BJ (cell line): ENCODE data around the gene KRTAP15-1. TPM values are rescaled to one million over a fixed set of nuclear protein-coding genes. Genes with fewer than 3 reads are reported as not detected.

Experiments used
- CTCF ChIA-PET: fragments of 350-600 bp; formaldehyde crosslinking; extraction: SDS; loops from one replicate; lab custom pipeline; 2021; ENCODE audit warnings: antibody characterized with exemption, inconsistent platforms; lab: Yijun Ruan, JAX
- POLR2A ChIA-PET: fragments of 300-600 bp; sonication (Branson Sonifier 250); formaldehyde crosslinking; extraction: SDS; loops from one replicate; lab custom pipeline; 2021; ENCODE audit warnings: antibody characterized with exemption; lab: Charles Lee
- DNase-seq: peaks from one replicate; pipeline ENCODE4 v3.0.0-alpha.2; 2011; ENCODE audit warnings: low read depth
- H3K27me3 ChIP-seq: 2 replicates; pipeline ENCODE4 v1.6.0; 2011; ENCODE audit warnings: low read length; ENCODE audit not compliant: control insufficient read depth, insufficient read depth
- H3K36me3 ChIP-seq: 2 replicates; pipeline ENCODE4 v1.5.1; 2011; ENCODE audit warnings: low read length; ENCODE audit not compliant: control insufficient read depth, insufficient read depth
- H3K4me3 ChIP-seq: 2 replicates; pipeline ENCODE4 v1.5.1; 2011; ENCODE audit warnings: low read depth, mild to moderate bottlenecking, control low read depth, low read length
- polyA plus RNA-seq: library from polyadenylated mRNA; depleted of rRNA; stranded (reverse); fragments of >200 nt; gene quantifications from 2 replicates; pipeline ENCODE4 v1.2.3, GENCODE V29; 2011
- TF ChIP-seq, protein P1 (sequence below): IDR thresholded peaks from 2 replicates; pipeline ENCODE4 v1.5.1; 2011; ENCODE audit warnings: low read depth, mild to moderate bottlenecking, control low read depth, inconsistent platforms, low read length, moderate library complexity; ENCODE audit not compliant: insufficient read depth

KRTAP15-1 gene
- polyA plus RNA-seq, 1 experiment: not detected

DNA sequence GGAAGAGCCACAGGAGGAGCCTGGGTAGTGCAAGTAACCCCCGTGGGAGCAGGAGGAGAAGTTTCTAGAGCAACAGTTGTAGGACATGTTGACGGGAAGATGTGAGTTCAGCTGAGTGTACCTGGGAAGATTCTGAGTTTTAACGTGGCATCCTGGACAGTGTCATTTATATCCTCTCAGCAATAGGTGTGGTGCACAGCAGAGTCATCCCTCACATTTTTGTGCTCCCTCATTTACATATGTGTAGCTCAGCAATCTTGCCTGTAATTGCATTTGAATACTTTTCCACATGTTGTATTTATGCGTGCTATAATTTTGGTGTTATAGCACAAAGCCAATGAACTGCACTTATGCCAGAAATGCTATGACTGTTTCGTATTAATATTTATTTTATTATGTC is 14.2 kb upstream of the KRTAP15-1 start, which contains the start of gene KRTAP13-3:
TSS of gene KRTAP13-3 (minus strand) at position 101 of the 400 bp plus-strand sequence. CDS start at position 87, 14 bp downstream.
- POLR2A ChIA-PET: no interaction called here
- TF ChIP-seq, protein P1, sequence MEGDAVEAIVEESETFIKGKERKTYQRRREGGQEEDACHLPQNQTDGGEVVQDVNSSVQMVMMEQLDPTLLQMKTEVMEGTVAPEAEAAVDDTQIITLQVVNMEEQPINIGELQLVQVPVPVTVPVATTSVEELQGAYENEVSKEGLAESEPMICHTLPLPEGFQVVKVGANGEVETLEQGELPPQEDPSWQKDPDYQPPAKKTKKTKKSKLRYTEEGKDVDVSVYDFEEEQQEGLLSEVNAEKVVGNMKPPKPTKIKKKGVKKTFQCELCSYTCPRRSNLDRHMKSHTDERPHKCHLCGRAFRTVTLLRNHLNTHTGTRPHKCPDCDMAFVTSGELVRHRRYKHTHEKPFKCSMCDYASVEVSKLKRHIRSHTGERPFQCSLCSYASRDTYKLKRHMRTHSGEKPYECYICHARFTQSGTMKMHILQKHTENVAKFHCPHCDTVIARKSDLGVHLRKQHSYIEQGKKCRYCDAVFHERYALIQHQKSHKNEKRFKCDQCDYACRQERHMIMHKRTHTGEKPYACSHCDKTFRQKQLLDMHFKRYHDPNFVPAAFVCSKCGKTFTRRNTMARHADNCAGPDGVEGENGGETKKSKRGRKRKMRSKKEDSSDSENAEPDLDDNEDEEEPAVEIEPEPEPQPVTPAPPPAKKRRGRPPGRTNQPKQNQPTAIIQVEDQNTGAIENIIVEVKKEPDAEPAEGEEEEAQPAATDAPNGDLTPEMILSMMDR: no peak
- CTCF ChIA-PET: no interaction called here
- no peak for DNase-seq
- no peaks in the 10 kb centered on the region for H3K36me3 ChIP-seq
- H3K4me3 ChIP-seq: no peak within 1 kb of the TSS
- no peaks in the 10 kb centered on the region for H3K27me3 ChIP-seq

DNA sequence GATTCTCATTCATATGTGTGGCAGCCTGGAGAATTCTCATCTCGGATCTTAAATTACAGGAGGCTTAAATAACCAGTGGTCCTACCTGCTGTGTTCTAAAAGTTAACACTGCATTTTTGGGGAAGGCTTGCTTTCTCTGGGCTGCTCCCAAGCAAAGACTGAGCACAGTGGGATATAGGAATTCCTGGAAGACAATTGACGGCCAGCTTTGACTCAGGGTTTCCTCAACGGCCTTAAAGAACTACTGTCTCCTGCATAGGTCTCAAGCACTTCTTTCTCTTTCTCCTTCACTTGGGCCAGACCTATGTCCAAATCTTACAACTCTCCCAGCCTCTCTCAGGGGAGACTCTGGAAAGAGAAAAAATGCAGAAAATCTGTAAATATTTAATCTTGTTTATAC is 13.3 kb upstream of the KRTAP15-1 start:
- no peaks in the 10 kb centered on the region for H3K36me3 ChIP-seq
- POLR2A ChIA-PET: no interaction called here
- DNase-seq: no peak
- CTCF ChIA-PET: no interaction called here
- TF ChIP-seq, protein P1: no peak
- no peaks in the 10 kb centered on the region for H3K27me3 ChIP-seq
- H3K4me3 ChIP-seq: no peak overlapping the region

DNA sequence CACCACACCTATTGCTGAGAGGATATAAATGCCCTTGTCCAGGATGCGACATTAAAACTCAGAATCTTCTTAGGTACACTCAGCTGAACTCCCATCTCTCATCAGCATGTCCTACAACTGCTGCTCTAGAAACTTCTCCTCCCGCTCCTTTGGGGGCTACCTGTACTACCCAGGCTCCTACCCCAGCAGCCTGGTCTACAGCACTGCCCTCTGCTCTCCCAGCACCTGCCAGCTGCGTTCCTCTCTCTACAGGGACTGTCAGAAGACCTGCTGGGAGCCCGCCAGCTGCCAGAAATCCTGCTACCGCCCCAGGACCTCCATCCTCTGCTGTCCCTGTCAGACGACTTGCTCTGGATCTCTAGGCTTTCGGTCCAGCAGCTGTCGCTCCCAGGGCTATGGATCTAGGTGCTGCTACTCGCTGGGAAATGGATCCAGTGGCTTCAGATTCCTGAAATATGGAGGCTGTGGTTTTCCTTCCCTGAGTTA is 9.9 kb upstream of the KRTAP15-1 start, which contains the start of gene KRTAP13-4:
TSS of gene KRTAP13-4 (plus strand) at position 51 of the 486 bp plus-strand sequence. CDS start at position 107, 56 bp downstream.
- TF ChIP-seq, protein P1: no peak
- DNase-seq: no peak
- POLR2A ChIA-PET: no interaction called here

DNA sequence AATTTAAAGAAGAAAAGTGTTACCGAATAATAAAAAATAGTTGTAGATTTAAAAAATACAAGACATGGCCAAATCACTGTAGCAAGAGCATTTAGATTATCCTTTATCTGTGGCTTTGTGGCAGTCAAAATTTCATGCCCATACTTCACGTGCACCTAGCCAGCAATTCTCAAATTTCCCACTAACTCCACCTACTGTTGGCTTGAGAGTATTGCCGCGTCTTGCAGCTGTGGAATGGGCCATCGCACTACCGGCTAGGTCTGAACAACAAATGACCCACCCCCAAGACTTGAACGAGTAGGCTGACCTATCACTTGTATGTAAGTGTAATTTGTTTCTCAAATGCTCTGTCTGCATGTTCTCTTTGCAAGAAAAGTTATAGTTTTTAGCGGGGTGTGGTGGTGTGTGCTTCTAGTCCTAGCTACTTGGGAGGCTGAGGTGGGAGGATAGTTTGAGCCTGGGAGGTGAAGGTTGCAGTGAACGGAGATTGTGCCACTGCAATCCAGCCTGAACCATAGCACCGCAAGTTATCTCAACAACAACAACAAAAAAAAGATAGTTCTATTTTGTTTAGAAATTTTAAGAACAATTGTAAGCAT is 5.9 kb upstream of the KRTAP15-1 start:
- CTCF ChIA-PET: no interaction called here
- H3K4me3 ChIP-seq: no peak overlapping the region
- no peaks in the 10 kb centered on the region for H3K36me3 ChIP-seq
- DNase-seq: no peak
- TF ChIP-seq, protein P1: no peak; the same call in 1 of the 2 replicates
- H3K27me3 ChIP-seq: no peaks in the 10 kb centered on the region
- POLR2A ChIA-PET: no interaction called here

More for the DNA sequence above, 9.9 kb upstream of the KRTAP15-1 start, which contains the start of gene KRTAP13-4:
- Histone ChIP-seq H3K36me3 (no peaks in the 10 kb centered on the region), H3K4me3 (no peak within 1 kb of the TSS), H3K27me3 (no peaks in the 10 kb centered on the region)
- CTCF ChIA-PET: no interaction called here

DNA sequence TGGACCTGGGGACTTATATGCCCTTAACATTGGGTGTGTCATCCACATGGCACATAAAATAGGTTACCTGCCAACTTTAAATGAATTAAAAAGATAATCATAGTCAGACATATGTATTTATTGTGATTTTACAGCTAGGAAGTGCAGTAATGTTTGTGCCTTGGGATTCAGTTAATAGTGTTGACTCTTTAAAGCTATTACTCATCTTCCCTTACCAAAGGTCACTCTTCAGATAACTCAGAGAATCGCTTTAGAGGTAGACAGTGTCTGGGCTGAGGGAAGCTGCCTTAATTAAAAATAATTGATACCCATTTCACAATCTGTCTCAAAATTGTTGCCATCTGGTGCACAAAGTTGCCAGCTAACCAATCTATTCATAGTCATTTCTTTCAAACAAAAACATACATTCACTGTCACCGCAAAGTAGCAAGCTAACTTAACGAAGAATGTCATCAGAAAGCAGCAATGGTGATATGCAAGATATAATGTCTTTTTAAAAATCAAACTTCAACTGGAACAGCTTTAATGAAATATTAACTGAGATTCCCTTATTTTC is 3.0 kb upstream of the KRTAP15-1 start:
- DNase-seq: no peak
- CTCF ChIA-PET: no interaction called here
- TF ChIP-seq, protein P1: no peak
- no peaks in the 10 kb centered on the region for H3K27me3 ChIP-seq
- no peaks in the 10 kb centered on the region for H3K36me3 ChIP-seq
- POLR2A ChIA-PET: no interaction called here
- no peak overlapping the region for H3K4me3 ChIP-seq
